ENCODE data around the gene TMEM108. TPM values are rescaled to one million over a fixed set of nuclear protein-coding genes. Genes with fewer than 3 reads are reported as not detected.
A peak's percentile ranks its signal among the peaks of the same experiment; 100 is the strongest.

TMEM108 gene
- total RNA-seq, 1 donor from 2014 or later, result 15.4 TPM

- ATAC-seq, result no peak
- H3K36me3 ChIP-seq, result no peaks in the 10 kb centered on the region
- TF ChIP-seq, protein P1, sequence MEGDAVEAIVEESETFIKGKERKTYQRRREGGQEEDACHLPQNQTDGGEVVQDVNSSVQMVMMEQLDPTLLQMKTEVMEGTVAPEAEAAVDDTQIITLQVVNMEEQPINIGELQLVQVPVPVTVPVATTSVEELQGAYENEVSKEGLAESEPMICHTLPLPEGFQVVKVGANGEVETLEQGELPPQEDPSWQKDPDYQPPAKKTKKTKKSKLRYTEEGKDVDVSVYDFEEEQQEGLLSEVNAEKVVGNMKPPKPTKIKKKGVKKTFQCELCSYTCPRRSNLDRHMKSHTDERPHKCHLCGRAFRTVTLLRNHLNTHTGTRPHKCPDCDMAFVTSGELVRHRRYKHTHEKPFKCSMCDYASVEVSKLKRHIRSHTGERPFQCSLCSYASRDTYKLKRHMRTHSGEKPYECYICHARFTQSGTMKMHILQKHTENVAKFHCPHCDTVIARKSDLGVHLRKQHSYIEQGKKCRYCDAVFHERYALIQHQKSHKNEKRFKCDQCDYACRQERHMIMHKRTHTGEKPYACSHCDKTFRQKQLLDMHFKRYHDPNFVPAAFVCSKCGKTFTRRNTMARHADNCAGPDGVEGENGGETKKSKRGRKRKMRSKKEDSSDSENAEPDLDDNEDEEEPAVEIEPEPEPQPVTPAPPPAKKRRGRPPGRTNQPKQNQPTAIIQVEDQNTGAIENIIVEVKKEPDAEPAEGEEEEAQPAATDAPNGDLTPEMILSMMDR (IDR thresholded peaks at IDR 0.05), result no peak
- H3K4me3 ChIP-seq, result no peak overlapping the region
- H3K4me1 ChIP-seq, result no peaks in the 10 kb centered on the region
- no peak for DNase-seq
- no peaks in the 10 kb centered on the region for H3K9me3 ChIP-seq
- intact Hi-C loops (cut with DNase I), result no loop called here
- no peaks in the 10 kb centered on the region for H3K27me3 ChIP-seq
- H3K27ac ChIP-seq, result no peak overlapping the region
Measured at GRCh38 chr3:133408366-133408765, 370.2 kb downstream of the TMEM108 start.

- H3K4me1 ChIP-seq, result no peaks in the 10 kb centered on the region
- no peaks in the 10 kb centered on the region for H3K27me3 ChIP-seq
- intact Hi-C loops (cut with DNase I), result no loop called here
- H3K27ac ChIP-seq, result no peak overlapping the region
- TF ChIP-seq, protein P1 (IDR thresholded peaks at IDR 0.05), result no peak
- H3K4me3 ChIP-seq, result no peak overlapping the region
- no peaks in the 10 kb centered on the region for H3K9me3 ChIP-seq
- DNase-seq, result no peak
- ATAC-seq, result no peak
- no peaks in the 10 kb centered on the region for H3K36me3 ChIP-seq
Measured at GRCh38 chr3:133408961-133409360, 370.8 kb downstream of the TMEM108 start.

DNA sequence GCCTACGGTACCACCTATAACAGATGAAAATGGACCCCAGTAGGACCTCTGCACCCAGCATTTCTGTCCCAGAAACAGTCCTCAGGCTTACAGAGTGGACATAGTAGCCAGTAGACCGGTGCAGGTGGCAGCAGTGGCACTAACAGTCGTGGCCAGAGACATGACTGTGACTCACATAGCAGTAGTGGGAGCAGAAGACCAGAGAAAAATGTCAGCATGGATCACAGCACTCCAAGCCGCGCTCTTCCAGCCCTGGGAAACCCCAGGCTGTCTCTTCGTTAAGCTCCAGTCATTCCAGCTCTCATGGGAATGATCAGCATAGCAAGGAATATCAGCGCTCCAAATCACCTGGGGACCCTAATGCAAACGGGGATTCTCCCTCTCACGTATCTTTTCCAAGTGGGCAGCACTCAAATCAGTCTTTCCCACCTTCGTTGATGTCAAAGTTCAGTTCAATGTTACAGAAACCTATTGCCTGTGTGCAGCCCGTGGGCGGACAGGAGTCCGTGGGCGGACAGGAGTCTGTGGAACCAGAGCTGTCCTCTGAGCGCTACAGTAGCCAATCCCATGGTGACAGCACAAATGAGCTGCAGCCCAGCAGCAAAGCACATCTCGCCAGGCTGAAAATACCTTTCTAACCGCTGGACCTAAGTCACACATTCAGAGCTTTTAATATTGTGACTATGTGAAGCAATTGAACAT is 372.2 kb downstream of the TMEM108 start:
- intact Hi-C loops (cut with DNase I), result no loop called here
- H3K27ac ChIP-seq, result no peak overlapping the region
- DNase-seq (no peak), ATAC-seq (no peak)
- H3K4me3 ChIP-seq, result no peak overlapping the region
- no peaks in the 10 kb centered on the region for H3K36me3 ChIP-seq
- no peaks in the 10 kb centered on the region for H3K27me3 ChIP-seq
- H3K4me1 ChIP-seq, result no peaks in the 10 kb centered on the region
- TF ChIP-seq, protein P1 (IDR thresholded peaks at IDR 0.05), result no peak
- H3K9me3 ChIP-seq, result no peaks in the 10 kb centered on the region

DNA sequence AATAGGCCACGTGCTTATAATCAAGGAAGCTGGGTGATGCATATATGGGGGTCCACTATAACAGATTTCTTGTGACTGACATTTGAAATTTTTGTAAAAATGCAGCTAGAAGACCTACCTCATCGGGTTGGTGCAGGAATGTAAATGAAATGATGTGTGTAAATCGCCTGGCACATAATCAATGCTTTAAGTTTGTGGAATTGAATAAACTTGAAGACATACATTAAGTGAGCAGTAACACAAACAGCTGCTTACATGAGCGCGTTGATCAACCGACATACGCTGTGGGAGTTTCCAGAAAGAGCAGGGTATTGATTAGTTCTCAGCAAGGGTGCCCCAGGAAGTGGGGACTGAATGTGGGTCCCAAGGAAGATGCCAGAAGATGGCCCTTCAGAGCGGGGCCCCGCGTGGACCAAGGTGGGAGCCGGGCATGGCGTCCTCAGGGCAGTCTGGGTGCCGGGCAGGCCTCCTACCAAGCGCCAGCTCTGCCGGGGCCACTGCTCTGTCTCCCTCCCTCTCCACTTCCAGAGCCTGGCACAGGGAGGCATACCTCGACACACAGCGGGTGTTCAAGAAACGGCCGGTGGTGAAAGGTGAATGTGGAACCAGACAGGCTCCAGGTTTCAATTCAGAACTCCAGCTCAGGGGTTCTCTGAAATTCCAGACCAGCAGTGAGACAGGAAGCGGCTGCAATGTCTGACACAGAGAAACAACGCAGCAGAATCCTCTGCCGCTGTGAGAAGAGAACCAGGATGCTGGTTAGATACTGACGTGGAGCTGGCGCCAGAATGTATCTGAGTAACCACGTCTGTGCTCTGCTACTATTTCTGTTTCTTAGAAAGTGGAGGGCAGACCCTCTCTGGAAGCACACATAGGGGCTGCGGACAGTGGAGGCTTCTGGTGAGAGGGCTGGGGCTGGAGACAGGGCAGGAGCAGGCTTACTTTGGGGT is 374.3 kb downstream of the TMEM108 start:
- Histone ChIP-seq H3K36me3 (no peaks in the 10 kb centered on the region), H3K27ac (peak overlapping the region; percentile 25), H3K4me1 (no peaks in the 10 kb centered on the region), H3K27me3 (no peaks in the 10 kb centered on the region), H3K9me3 (no peaks in the 10 kb centered on the region), H3K4me3 (peak overlapping the region; percentile 8)
- ATAC-seq, result no peak
- intact Hi-C loops (cut with DNase I), result no loop called here
- no peak for DNase-seq
- TF ChIP-seq, protein P1 (IDR thresholded peaks at IDR 0.05), result no peak

GRCh38 chr3:133413161-133414020 is 375.2 kb downstream of the TMEM108 start:
- DNase-seq, result no peak
- Histone ChIP-seq H3K4me3 (peak overlapping the region; percentile 8), H3K27ac (peak overlapping the region; percentile 25), H3K36me3 (no peaks in the 10 kb centered on the region), H3K4me1 (no peaks in the 10 kb centered on the region), H3K9me3 (no peaks in the 10 kb centered on the region), H3K27me3 (no peaks in the 10 kb centered on the region)
- peak; percentile 12 for ATAC-seq
- intact Hi-C loops (cut with DNase I), result no loop called here
- TF ChIP-seq, protein P1 (IDR thresholded peaks at IDR 0.05), result no peak
